ENCODE results near the gene MYH11.

Gene MYH11

DNA sequence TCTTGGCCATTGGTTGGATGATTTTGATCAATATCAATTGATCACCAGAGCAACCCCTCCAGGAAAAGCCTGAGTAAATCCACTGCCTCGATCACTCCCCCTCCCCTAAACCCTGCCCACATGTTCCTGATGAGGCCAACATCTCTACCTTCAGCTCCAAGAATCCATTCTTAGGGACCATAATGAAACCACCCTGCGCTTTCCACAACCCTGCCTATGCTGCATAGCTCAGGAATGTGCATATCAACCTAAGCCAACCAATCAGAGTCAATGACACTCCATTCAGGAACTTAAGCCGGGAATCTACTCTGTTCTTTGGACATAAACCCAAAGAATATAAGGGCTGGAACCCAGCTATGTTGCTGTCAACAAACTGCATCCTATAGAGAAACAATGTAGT is 86.3 kb downstream of the MYH11 start:
- H3K4me1 ChIP-seq (ENCODE audit: insufficient read depth, insufficient read length) = peaks cover 5% of the 10 kb centered on the region
- no peak overlapping the region for H3K9ac ChIP-seq (ENCODE audit: insufficient read length, low read depth)
- H3K4me3 ChIP-seq (ENCODE audit: insufficient read length, low read depth) = no peak overlapping the region
- no peaks in the 10 kb centered on the region for H3K27me3 ChIP-seq (ENCODE audit: insufficient read depth, insufficient read length)
- no peak for DNase-seq (ENCODE audit: low read depth, low spot score)
- TF ChIP-seq ZNF274 (IDR thresholded peaks at IDR 0.05; ENCODE audit: low read depth, low read length) = no peak
- no peak for TF ChIP-seq YY1 (IDR thresholded peaks at IDR 0.05; ENCODE audit: insufficient read depth, insufficient read length)
- TF ChIP-seq SUZ12 (IDR thresholded peaks at IDR 0.05; ENCODE audit: extremely low read depth, insufficient read depth, insufficient read length) = no peak
- H3K9me3 ChIP-seq (ENCODE audit: insufficient read depth, low read length) = no peaks in the 10 kb centered on the region
- H3K36me3 ChIP-seq (ENCODE audit: insufficient read depth, insufficient read length, low read length) = no peaks in the 10 kb centered on the region

DNA sequence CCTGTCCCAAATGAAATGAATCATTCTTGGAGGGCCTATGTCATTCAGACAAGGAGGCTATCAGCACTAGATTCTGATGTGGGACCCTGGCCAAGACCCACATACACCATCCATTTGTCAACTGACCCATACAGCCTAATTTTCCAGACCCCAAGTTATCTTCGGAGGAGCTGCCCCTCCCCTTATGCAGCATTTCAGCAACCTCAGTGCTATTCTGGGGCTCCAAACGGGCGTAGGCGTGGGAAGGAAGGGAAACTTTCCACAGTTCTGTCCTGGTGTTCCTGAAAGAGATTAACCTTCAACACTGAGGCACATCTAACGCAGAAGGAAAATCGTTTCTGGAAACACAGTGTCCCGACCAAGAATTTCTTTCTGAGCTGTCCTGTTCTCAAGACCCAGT is 86.7 kb downstream of the MYH11 start:
- Histone ChIP-seq H3K4me1 (ENCODE audit: insufficient read depth, insufficient read length) (peaks cover 5% of the 10 kb centered on the region), H3K36me3 (ENCODE audit: insufficient read depth, insufficient read length, low read length) (no peaks in the 10 kb centered on the region), H3K4me3 (ENCODE audit: insufficient read length, low read depth) (no peak overlapping the region), H3K27me3 (ENCODE audit: insufficient read depth, insufficient read length) (no peaks in the 10 kb centered on the region), H3K9ac (ENCODE audit: insufficient read length, low read depth) (no peak overlapping the region), H3K9me3 (ENCODE audit: insufficient read depth, low read length) (no peaks in the 10 kb centered on the region)
- no peak for TF ChIP-seq SUZ12 (IDR thresholded peaks at IDR 0.05; ENCODE audit: extremely low read depth, insufficient read depth, insufficient read length)
- no peak for TF ChIP-seq YY1 (IDR thresholded peaks at IDR 0.05; ENCODE audit: insufficient read depth, insufficient read length)
- no peak for TF ChIP-seq ZNF274 (IDR thresholded peaks at IDR 0.05; ENCODE audit: low read depth, low read length)
- DNase-seq (ENCODE audit: low read depth, low spot score) = no peak

- no peak for TF ChIP-seq YY1 (IDR thresholded peaks at IDR 0.05; ENCODE audit: insufficient read depth, insufficient read length)
- no peak for TF ChIP-seq ZNF274 (IDR thresholded peaks at IDR 0.05; ENCODE audit: low read depth, low read length)
- no peak for TF ChIP-seq SUZ12 (IDR thresholded peaks at IDR 0.05; ENCODE audit: extremely low read depth, insufficient read depth, insufficient read length)
- Histone ChIP-seq H3K9ac (ENCODE audit: insufficient read length, low read depth) (no peak overlapping the region), H3K27me3 (ENCODE audit: insufficient read depth, insufficient read length) (no peaks in the 10 kb centered on the region), H3K9me3 (ENCODE audit: insufficient read depth, low read length) (no peaks in the 10 kb centered on the region), H3K36me3 (ENCODE audit: insufficient read depth, insufficient read length, low read length) (no peaks in the 10 kb centered on the region), H3K4me1 (ENCODE audit: insufficient read depth, insufficient read length) (peaks cover 5% of the 10 kb centered on the region), H3K4me3 (ENCODE audit: insufficient read length, low read depth) (no peak overlapping the region)
- DNase-seq (ENCODE audit: low read depth, low spot score) = no peak
Observed at GRCh38 chr16:15769239-15769638, 87.6 kb downstream of the MYH11 start.

DNA sequence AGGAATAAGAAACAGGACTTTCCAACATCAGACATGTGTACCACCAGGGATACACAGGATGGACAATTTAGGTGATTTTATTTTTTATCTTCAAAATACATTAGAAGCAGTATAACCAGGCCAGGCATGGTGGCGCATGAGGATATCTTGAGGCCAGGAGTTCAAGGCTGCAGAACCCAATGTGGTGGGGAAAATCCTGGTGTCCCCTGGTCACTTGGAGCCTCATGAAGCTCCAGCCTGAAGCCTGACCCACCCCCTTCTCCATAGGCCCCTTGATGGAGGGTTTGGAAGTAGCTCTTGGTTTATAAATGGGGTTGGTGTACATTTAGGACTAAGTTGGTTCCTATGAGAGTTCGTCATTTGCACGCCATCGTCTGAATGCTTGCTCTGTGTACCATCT is 88.6 kb downstream of the MYH11 start:
- no peak overlapping the region for H3K4me3 ChIP-seq (ENCODE audit: insufficient read length, low read depth)
- no peaks in the 10 kb centered on the region for H3K9me3 ChIP-seq (ENCODE audit: insufficient read depth, low read length)
- no peaks in the 10 kb centered on the region for H3K27me3 ChIP-seq (ENCODE audit: insufficient read depth, insufficient read length)
- peaks cover 5% of the 10 kb centered on the region for H3K4me1 ChIP-seq (ENCODE audit: insufficient read depth, insufficient read length)
- no peak overlapping the region for H3K9ac ChIP-seq (ENCODE audit: insufficient read length, low read depth)
- TF ChIP-seq ZNF274 (IDR thresholded peaks at IDR 0.05; ENCODE audit: low read depth, low read length) = no peak
- no peak for TF ChIP-seq SUZ12 (IDR thresholded peaks at IDR 0.05; ENCODE audit: extremely low read depth, insufficient read depth, insufficient read length)
- TF ChIP-seq YY1 (IDR thresholded peaks at IDR 0.05; ENCODE audit: insufficient read depth, insufficient read length) = no peak
- no peak for DNase-seq (ENCODE audit: low read depth, low spot score)
- H3K36me3 ChIP-seq (ENCODE audit: insufficient read depth, insufficient read length, low read length) = no peaks in the 10 kb centered on the region

- Histone ChIP-seq H3K9me3 (ENCODE audit: insufficient read depth, low read length) (no peaks in the 10 kb centered on the region), H3K36me3 (ENCODE audit: insufficient read depth, insufficient read length, low read length) (no peaks in the 10 kb centered on the region), H3K9ac (ENCODE audit: insufficient read length, low read depth) (no peak overlapping the region), H3K4me1 (ENCODE audit: insufficient read depth, insufficient read length) (peaks cover 5% of the 10 kb centered on the region), H3K27me3 (ENCODE audit: insufficient read depth, insufficient read length) (no peaks in the 10 kb centered on the region), H3K4me3 (ENCODE audit: insufficient read length, low read depth) (no peak overlapping the region)
- TF ChIP-seq SUZ12 (IDR thresholded peaks at IDR 0.05; ENCODE audit: extremely low read depth, insufficient read depth, insufficient read length) = no peak
- no peak for TF ChIP-seq YY1 (IDR thresholded peaks at IDR 0.05; ENCODE audit: insufficient read depth, insufficient read length)
- DNase-seq (ENCODE audit: low read depth, low spot score) = no peak
Observed at GRCh38 chr16:15766918-15767317, 89.9 kb downstream of the MYH11 start.

- TF ChIP-seq SUZ12 (IDR thresholded peaks at IDR 0.05; ENCODE audit: extremely low read depth, insufficient read depth, insufficient read length) (no peak), ZNF274 (IDR thresholded peaks at IDR 0.05; ENCODE audit: low read depth, low read length) (no peak)
- H3K4me3 ChIP-seq (ENCODE audit: insufficient read length, low read depth) = no peak overlapping the region
- H3K4me1 ChIP-seq (ENCODE audit: insufficient read depth, insufficient read length) = peaks cover 7% of the 10 kb centered on the region
- no peak overlapping the region for H3K9ac ChIP-seq (ENCODE audit: insufficient read length, low read depth)
- DNase-seq (ENCODE audit: low read depth, low spot score) = no peak
- no peaks in the 10 kb centered on the region for H3K27me3 ChIP-seq (ENCODE audit: insufficient read depth, insufficient read length)
- H3K9me3 ChIP-seq (ENCODE audit: insufficient read depth, low read length) = no peaks in the 10 kb centered on the region
- H3K36me3 ChIP-seq (ENCODE audit: insufficient read depth, insufficient read length, low read length) = no peaks in the 10 kb centered on the region
Observed at GRCh38 chr16:15765880-15766279, 90.9 kb downstream of the MYH11 start.

GRCh38 chr16:15765116-15765515 is 91.7 kb downstream of the MYH11 start:
- no peak for TF ChIP-seq YY1 (IDR thresholded peaks at IDR 0.05; ENCODE audit: insufficient read depth, insufficient read length)
- TF ChIP-seq ZNF274 (IDR thresholded peaks at IDR 0.05; ENCODE audit: low read depth, low read length) = no peak
- no peak for TF ChIP-seq SUZ12 (IDR thresholded peaks at IDR 0.05; ENCODE audit: extremely low read depth, insufficient read depth, insufficient read length)
- no peaks in the 10 kb centered on the region for H3K27me3 ChIP-seq (ENCODE audit: insufficient read depth, insufficient read length)
- H3K4me3 ChIP-seq (ENCODE audit: insufficient read length, low read depth) = no peak overlapping the region
- H3K9ac ChIP-seq (ENCODE audit: insufficient read length, low read depth) = no peak overlapping the region
- H3K9me3 ChIP-seq (ENCODE audit: insufficient read depth, low read length) = no peaks in the 10 kb centered on the region
- H3K4me1 ChIP-seq (ENCODE audit: insufficient read depth, insufficient read length) = peaks cover 4% of the 10 kb centered on the region
- DNase-seq (ENCODE audit: low read depth, low spot score) = no peak
- H3K36me3 ChIP-seq (ENCODE audit: insufficient read depth, insufficient read length, low read length) = no peaks in the 10 kb centered on the region

GRCh38 chr16:15764112-15764511 is 92.7 kb downstream of the MYH11 start:
- no peak overlapping the region for H3K4me3 ChIP-seq (ENCODE audit: insufficient read length, low read depth)
- H3K4me1 ChIP-seq (ENCODE audit: insufficient read depth, insufficient read length) = peaks cover 2% of the 10 kb centered on the region
- DNase-seq (ENCODE audit: low read depth, low spot score) = no peak
- TF ChIP-seq YY1 (IDR thresholded peaks at IDR 0.05; ENCODE audit: insufficient read depth, insufficient read length) (no peak), ZNF274 (IDR thresholded peaks at IDR 0.05; ENCODE audit: low read depth, low read length) (no peak), SUZ12 (IDR thresholded peaks at IDR 0.05; ENCODE audit: extremely low read depth, insufficient read depth, insufficient read length) (no peak)
- H3K36me3 ChIP-seq (ENCODE audit: insufficient read depth, insufficient read length, low read length) = no peaks in the 10 kb centered on the region
- H3K9ac ChIP-seq (ENCODE audit: insufficient read length, low read depth) = no peak overlapping the region
- H3K9me3 ChIP-seq (ENCODE audit: insufficient read depth, low read length) = no peaks in the 10 kb centered on the region
- H3K27me3 ChIP-seq (ENCODE audit: insufficient read depth, insufficient read length) = no peaks in the 10 kb centered on the region
